Vagina (tissue), 2 donors: ENCODE results near the gene AKAP13.

Experiments used
- CTCF ChIP-seq, 3 experiments: fragments of 450-650 bp in 2 of 3; fragments of 200-600 bp in 1 of 3; sonication (generic) in 1 of 3; IDR thresholded peaks; one replicate each; pipeline ENCODE4 v1.5.1; 2017 to 2019; ENCODE audit warnings: antibody characterized with exemption in 3 of 3, mild to moderate bottlenecking in 2 of 3, moderate library complexity in 2 of 3
- POLR2A ChIP-seq, 2 donors: fragments of 450-650 bp; IDR thresholded peaks; one replicate each; pipeline ENCODE4 v1.6.1; 2017; ENCODE audit warnings: antibody characterized with exemption in 2 of 2, mild to moderate bottlenecking in 2 of 2, moderate library complexity in 2 of 2
- POLR2AphosphoS5 ChIP-seq, 2 donors: sonication (generic); formaldehyde crosslinking; IDR thresholded peaks; one replicate each; pipeline ENCODE4 v1.9.0; 2017; ENCODE audit warnings: antibody characterized with exemption in 2 of 2, mild to moderate bottlenecking in 2 of 2, low read depth in 1 of 2; ENCODE audit not compliant: insufficient read depth in 1 of 2

GRCh38 chr15:85761635-85762034 is 381.2 kb downstream of the AKAP13 start:
- no peak for TF ChIP-seq POLR2A (IDR thresholded peaks at IDR 0.05)
- TF ChIP-seq CTCF (IDR thresholded peaks at IDR 0.05), result no peak
- no peak for TF ChIP-seq POLR2AphosphoS5 (IDR thresholded peaks at IDR 0.05; ENCODE audit: insufficient read depth in 1 of 2, low read depth in 1 of 2)
